Panc1 (cell line): Measurements from ENCODE around the gene VARS2. TPM values are rescaled to one million over a fixed set of nuclear protein-coding genes. Genes with fewer than 3 reads are reported as not detected.

Experiments used
- ATAC-seq: fragments of 200-7000 bp; cut with Tn5 transposase; 2 replicates; pipeline ENCODE4 v1.9.1; 2020; ENCODE audit warnings: mild to moderate bottlenecking, moderate library complexity
- BruUV-seq: library from RNA; stranded (reverse); fragments of 400-500 nt; replicated peaks from 2 replicates; lab custom pipeline; 2021; lab: Mats Ljungman, UMichigan
- CTCF ChIA-PET: fragments of 300-600 bp; sonication (Branson Sonifier 250); formaldehyde crosslinking; loops from one replicate; lab custom pipeline; 2022; ENCODE audit warnings: antibody characterized with exemption; lab: Charles Lee
- POLR2A ChIA-PET: fragments of 300-600 bp; sonication (Branson Sonifier 250); formaldehyde crosslinking; loops from one replicate; lab custom pipeline; 2022; ENCODE audit warnings: antibody characterized with exemption; lab: Charles Lee
- DNase-seq: peaks from one replicate; pipeline ENCODE4 v3.0.0-alpha.2; 2010; ENCODE audit warnings: low read depth, low spot score
- H3K27ac ChIP-seq: 2 replicates; pipeline ENCODE4 v1.5.1; 2011; ENCODE audit warnings: mild to moderate bottlenecking, low read length, inconsistent platforms
- H3K27me3 ChIP-seq: fragments of 200-500 bp; sonication (Bioruptor generic); 2 replicates; pipeline ENCODE4 v1.6.0; 2014; ENCODE audit warnings: low read length, inconsistent platforms; ENCODE audit not compliant: control insufficient read depth, insufficient read depth
- H3K36me3 ChIP-seq: fragments of 200-500 bp; sonication (Bioruptor generic); 2 replicates; pipeline ENCODE4 v1.5.1; 2014; ENCODE audit warnings: inconsistent platforms, mild to moderate bottlenecking, low read length, moderate library complexity; ENCODE audit not compliant: control insufficient read depth, insufficient read depth
- H3K4me1 ChIP-seq: 2 replicates; pipeline ENCODE4 v1.5.1; 2011; ENCODE audit warnings: inconsistent platforms, mild to moderate bottlenecking, low read length, moderate library complexity; ENCODE audit not compliant: control insufficient read depth, insufficient read depth
- H3K4me3 ChIP-seq, 2 experiments: 2 replicates each; pipeline ENCODE4 v1.5.1; 2011 to 2012; ENCODE audit warnings: low read depth in 2 of 2, low read length in 2 of 2, mild to moderate bottlenecking in 2 of 2, inconsistent platforms in 1 of 2, moderate library complexity in 1 of 2
- H3K9me3 ChIP-seq: fragments of 200-500 bp; sonication (Bioruptor generic); 2 replicates; pipeline ENCODE4 v1.5.1; 2014; ENCODE audit warnings: low read depth, mild to moderate bottlenecking, inconsistent platforms, low read length, moderate library complexity; ENCODE audit not compliant: control insufficient read depth, insufficient read depth
- CTCF ChIP-seq: fragments of 450-650 bp; IDR thresholded peaks from 2 replicates; pipeline ENCODE4 v1.5.1; 2017; ENCODE audit warnings: mild to moderate bottlenecking
- POLR2AphosphoS5 ChIP-seq: IDR thresholded peaks from 2 replicates; pipeline ENCODE4 v1.6.1; 2012; ENCODE audit warnings: mild to moderate bottlenecking, low read depth, low read length, moderate library complexity
- REST ChIP-seq, 2 experiments: IDR thresholded peaks; 2 replicates each; pipeline ENCODE4 v1.6.1; 2011 to 2012; ENCODE audit warnings: low read depth in 2 of 2, control low read depth in 1 of 2, low read length in 1 of 2, mild to moderate bottlenecking in 1 of 2, moderate library complexity in 1 of 2; ENCODE audit not compliant: insufficient read depth in 1 of 2
- SIN3A ChIP-seq: IDR thresholded peaks from 2 replicates; pipeline ENCODE4 v1.6.1; 2012; ENCODE audit warnings: low read depth, mild to moderate bottlenecking, low read length, moderate library complexity, borderline replicate concordance; ENCODE audit not compliant: insufficient read depth
- TCF7L2 ChIP-seq: IDR thresholded peaks from 2 replicates; pipeline ENCODE4 v1.6.1; 2011; ENCODE audit warnings: mild to moderate bottlenecking, low read depth, low read length, inconsistent platforms
- in situ Hi-C: cut with HindIII; loops from 2 replicates; pipeline ENCODE4 v1.10.0; 2016; ENCODE audit warnings: low sequenced_read_pairs, low pct_unique_long_range_greater_than_20kb
- intact Hi-C: fragments of 100-400 bp; cut with micrococcal nuclease; formaldehyde crosslinking; loops from one replicate; pipeline ENCODE4 v1.10.0; 2022; ENCODE audit not compliant: unreplicated experiment
- total RNA-seq: library from RNA; stranded (reverse); gene quantifications from one replicate; pipeline ENCODE4 v1.2.1, GENCODE V29; 2021; ENCODE audit not compliant: unreplicated experiment

Gene VARS2
- total RNA-seq, 1 experiment from 2014 or later = 42.7 TPM

- Histone ChIP-seq H3K27me3 (no peaks in the 10 kb centered on the region), H3K4me1 (peaks cover 22% of the 10 kb centered on the region), H3K27ac (no peak overlapping the region), H3K4me3 (no peak overlapping the region), H3K36me3 (no peaks in the 10 kb centered on the region), H3K9me3 (no peaks in the 10 kb centered on the region)
- ChIA-PET POLR2A (no interaction called here), CTCF (no interaction called here)
- TF ChIP-seq SIN3A = no peak
- TF ChIP-seq REST (IDR thresholded peaks at IDR 0.05; ENCODE audit: insufficient read depth in 1 of 2, low read depth in 2 of 2, low read length in 1 of 2) = no peak
- TF ChIP-seq CTCF = no peak
- TF ChIP-seq POLR2AphosphoS5 = no peak
- no peak for TF ChIP-seq TCF7L2
- ATAC-seq (no peak), DNase-seq (no peak)
- no TSS peak for BruUV-seq
- intact Hi-C loops = no loop called here
- in situ Hi-C loops = no loop called here
Measured at GRCh38 chr6:30889921-30890645, 24.0 kb upstream of the VARS2 start.

DNA sequence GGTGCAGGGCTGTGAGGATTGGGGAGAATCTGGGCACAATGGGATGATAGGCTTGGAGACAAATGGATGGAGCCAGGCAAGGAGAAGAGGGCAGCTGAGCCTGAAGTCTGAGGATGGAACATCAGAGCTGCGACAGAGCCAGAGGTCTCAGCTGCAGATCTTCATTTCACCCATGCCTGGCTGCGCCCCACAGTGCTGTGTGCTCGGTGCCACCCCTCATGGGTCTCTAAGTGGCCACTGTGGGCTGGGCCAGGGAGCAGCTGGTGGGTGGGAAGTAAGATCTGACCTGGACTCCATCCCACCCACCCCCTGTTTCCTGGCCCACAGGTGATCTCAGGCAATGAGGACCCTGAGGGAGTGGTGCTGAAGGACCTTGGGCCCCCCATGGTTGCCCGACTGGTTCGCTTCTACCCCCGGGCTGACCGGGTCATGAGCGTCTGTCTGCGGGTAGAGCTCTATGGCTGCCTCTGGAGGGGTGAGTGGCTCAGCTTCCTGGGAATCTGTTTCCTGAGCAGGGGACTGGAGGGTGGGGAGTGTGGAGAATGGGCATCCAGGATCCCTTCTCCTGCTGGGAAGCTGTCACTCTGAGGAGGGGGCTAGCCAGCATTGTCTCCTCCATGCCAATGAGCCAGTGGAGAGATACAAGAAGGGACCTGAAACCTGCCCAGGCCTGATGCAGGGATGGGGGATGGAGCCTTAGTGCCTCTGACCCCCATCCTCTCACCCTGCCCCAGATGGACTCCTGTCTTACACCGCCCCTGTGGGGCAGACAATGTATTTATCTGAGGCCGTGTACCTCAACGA, 23.2 kb upstream of the VARS2 start:
- TF ChIP-seq REST (IDR thresholded peaks at IDR 0.05; ENCODE audit: insufficient read depth in 1 of 2, low read depth in 2 of 2, low read length in 1 of 2) (no peak), TCF7L2 (no peak), POLR2AphosphoS5 (no peak), SIN3A (no peak), CTCF (no peak)
- no peak for ATAC-seq
- H3K36me3 ChIP-seq = no peaks in the 10 kb centered on the region
- H3K27me3 ChIP-seq = no peaks in the 10 kb centered on the region
- peaks cover 17% of the 10 kb centered on the region for H3K4me1 ChIP-seq
- H3K4me3 ChIP-seq = no peak overlapping the region
- no peak overlapping the region for H3K27ac ChIP-seq
- DNase-seq = no peak
- intact Hi-C loops = no loop called here
- in situ Hi-C loops = no loop called here
- CTCF ChIA-PET = interaction anchor here (0.7 kb wide), 1 partner anchor 117 kb away, joined by 6 read pairs; no protein-coding TSS in a partner anchor
- BruUV-seq = no TSS peak
- H3K9me3 ChIP-seq = no peaks in the 10 kb centered on the region
- POLR2A ChIA-PET = no interaction called here
